DND-41 (cell line): ENCODE measurements around the gene TMEM94.

Experiments
- EZH2 ChIP-seq: IDR thresholded peaks from 3 replicates; pipeline ENCODE4 v1.6.1; 2012; ENCODE audit warnings: borderline replicate concordance, low read depth, mild to moderate bottlenecking, moderate library complexity, low read length, inconsistent platforms; ENCODE audit not compliant: severe bottlenecking
- TF ChIP-seq, protein P1 (sequence below): IDR thresholded peaks from 2 replicates; pipeline ENCODE4 v1.5.1; 2012; ENCODE audit warnings: borderline replicate concordance, low read length, moderate library complexity, mild to moderate bottlenecking; ENCODE audit not compliant: poor library complexity, severe bottlenecking; ENCODE audit errors: extremely low read depth

DNA sequence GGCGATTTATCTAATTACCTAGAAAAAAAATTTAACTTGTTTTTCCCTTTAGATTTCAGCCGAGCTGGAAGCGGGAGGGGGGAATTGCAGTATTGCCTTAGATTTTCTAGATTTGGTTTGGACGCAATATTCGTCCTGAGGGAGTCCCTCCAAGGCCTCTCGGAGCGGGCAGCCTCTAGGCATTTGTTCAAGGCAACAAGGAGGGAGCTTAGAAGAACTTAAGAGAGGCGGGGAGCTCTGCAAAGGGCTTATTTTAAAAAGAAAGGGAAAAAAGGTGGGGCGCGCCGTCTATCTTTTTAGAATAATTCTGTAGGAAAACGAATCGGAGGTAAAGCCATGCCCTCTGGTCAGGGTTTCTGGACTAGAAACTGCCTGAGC lies 407 bp upstream of the TMEM94 start:
- TF ChIP-seq, protein P1, sequence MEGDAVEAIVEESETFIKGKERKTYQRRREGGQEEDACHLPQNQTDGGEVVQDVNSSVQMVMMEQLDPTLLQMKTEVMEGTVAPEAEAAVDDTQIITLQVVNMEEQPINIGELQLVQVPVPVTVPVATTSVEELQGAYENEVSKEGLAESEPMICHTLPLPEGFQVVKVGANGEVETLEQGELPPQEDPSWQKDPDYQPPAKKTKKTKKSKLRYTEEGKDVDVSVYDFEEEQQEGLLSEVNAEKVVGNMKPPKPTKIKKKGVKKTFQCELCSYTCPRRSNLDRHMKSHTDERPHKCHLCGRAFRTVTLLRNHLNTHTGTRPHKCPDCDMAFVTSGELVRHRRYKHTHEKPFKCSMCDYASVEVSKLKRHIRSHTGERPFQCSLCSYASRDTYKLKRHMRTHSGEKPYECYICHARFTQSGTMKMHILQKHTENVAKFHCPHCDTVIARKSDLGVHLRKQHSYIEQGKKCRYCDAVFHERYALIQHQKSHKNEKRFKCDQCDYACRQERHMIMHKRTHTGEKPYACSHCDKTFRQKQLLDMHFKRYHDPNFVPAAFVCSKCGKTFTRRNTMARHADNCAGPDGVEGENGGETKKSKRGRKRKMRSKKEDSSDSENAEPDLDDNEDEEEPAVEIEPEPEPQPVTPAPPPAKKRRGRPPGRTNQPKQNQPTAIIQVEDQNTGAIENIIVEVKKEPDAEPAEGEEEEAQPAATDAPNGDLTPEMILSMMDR: no peak
- TF ChIP-seq EZH2: no peak
